DMS114 treated with DMSO at 0.1 percent for 48 hours (cell line): Measurements from ENCODE around the gene CFAP99.
"Not testable (repeated sequence)": the region's sequence is repeated elsewhere in the genome, so short reads cannot be mapped to it uniquely, and the experiment has no call there.

ENCODE experiments used
- DNase-seq: peaks from one replicate; lab custom pipeline; 2025; ENCODE audit not compliant: unreplicated experiment; lab: John Stamatoyannopoulos, UW

CFAP99 gene

DNA sequence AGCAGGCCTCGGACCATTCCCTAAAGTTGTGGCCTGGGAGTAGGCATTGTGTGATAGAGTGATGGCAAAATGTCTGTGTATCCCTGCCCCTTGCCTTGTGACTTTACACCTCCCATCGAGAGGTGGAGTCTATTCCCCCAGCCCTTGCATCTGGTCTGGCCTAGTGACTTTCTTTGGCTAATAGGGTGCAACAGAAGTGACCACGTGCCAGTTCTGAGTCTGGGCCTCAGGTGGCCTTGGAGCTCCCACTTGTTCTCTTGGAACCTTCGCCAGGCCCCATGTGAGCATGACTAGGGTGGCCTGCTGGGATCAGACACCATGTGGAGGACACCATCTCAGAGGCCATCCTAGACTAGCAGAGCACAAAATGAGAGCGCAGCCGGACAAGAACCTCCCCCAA is 46.3 kb downstream of the CFAP99 start:
- no peak for DNase-seq

DNA sequence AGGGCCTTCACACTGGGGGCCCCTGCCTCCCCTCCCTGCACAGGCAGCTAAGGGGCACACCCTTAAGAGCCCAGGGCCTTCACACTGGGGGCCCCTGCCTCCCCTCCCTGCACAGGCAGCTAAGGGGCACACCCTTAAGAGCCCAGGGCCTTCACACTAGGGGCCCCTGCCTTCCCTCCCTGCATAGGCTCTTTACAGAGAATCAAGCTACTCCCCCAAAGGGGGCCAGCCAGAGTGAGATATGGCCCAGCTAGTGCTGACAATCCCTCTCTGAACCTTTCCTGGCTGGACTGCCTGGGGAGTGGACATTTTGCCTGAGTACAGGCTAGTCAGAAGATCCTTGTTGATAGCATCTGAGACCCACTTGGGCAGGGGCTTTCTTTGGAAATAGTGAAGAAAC is 46.8 kb downstream of the CFAP99 start:
- not testable (repeated sequence) for DNase-seq

- peak; percentile 95 for DNase-seq
Observed at GRCh38 chr4:2468456-2469191, 49.9 kb downstream of the CFAP99 start, which contains the start of gene RNF4. Gene RNF4, plus strand, starts transcription at chr4:2469106. Its CDS starts 21,388 bp downstream, at chr4:2490494.

GRCh38 chr4:2469192-2469984 is 50.6 kb downstream of the CFAP99 start:
- DNase-seq: no peak

DNA sequence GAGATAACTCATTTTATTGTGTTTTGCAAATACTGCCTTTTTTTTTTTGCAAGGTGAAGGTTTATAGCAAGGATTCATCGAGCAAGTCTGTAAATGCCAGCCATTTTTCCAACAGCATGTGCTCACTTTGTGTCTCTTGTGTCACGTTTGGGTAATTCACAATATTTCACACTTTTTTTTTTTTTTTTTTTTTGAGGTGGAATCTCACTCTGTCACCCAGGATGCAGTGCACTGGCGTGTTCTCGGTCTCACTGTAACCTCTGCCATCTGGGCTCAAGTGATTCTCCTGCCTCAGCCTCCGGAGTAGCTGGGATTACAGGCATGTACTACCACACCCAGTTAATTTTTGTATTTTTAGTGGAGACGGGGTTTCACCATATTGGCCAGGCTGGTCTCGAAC is 52.0 kb downstream of the CFAP99 start:
- no peak for DNase-seq

DNA sequence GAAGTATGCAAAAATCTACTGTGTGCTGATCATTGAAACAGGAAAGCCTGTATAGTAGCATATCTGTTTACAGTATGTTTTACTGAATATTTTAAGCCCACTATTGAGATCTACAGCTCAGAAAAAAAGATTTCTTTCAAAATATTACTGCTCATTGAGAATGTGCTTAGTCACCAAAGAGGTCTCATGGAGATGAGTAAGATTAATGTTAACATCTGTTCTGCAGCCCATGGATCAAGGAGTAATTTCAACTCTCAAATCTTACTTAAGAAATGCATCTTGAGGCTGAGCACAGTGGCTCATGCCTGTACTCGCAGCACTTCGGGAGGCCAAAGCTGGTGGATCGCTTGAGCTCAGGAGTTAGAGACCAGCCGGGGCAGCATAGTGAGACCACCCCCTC is 53.4 kb downstream of the CFAP99 start:
- DNase-seq: no peak

DNA sequence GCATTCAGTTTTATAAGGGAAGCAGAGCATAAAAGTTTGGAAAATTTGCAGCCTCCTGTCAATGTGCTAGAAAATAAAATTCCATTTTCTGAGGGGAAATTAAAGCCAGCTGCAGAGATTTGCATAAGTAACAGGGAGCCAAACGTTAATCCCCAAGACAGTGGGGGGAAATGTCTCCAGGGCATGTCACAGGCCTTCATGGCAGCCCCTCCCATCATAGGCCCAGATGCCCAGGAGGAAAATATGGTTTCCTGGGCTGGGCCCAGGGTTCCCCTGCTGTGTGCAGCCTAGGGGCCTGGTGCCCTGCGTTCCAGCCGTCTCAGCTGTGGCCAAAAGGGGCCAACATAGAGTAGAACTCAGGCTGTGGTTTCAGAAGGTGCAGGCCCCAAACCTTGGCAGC is 59.5 kb downstream of the CFAP99 start:
- no peak for DNase-seq

DNA sequence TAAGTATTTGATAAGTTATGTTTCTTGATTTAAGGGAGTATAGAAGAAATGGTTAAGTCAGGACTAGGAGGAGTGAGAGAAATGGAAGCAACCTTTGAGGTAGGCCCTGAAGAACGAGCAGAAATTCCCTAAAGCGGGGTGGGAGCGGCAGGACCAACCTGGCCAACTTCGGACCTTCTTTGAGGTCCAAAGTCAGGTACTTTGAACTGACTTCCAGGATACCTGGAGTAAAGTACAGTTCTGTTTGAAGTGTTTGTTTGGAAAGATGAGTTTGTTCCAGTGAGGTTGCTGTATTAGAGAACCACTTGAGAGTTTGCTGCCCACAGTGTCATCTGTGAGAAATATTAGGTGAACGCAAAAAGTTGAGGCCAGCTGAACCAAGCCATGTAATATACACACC is 61.9 kb downstream of the CFAP99 start:
- no peak for DNase-seq

- no peak for DNase-seq
Observed at GRCh38 chr4:2482192-2482591, 63.4 kb downstream of the CFAP99 start.

DNA sequence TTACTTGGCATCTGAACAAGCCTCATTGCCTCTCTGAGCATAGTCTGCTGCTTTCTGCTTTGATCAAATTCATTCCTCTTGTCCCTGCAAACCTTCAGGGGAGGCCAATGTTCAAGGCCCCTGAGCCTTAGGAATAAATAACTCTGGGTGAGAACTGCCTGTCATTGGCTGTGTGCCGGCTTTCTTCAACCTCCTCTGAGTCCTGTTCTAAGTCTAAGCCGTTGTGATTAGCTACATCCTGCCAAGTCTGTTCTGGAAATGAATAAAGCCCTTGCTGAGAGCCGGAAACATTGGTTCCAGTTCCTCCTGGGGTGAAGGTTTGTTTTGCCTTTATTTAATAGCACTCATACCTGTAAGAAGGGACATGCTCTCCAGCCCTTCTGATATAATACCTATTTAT is 63.9 kb downstream of the CFAP99 start:
- no peak for DNase-seq

GRCh38 chr4:2483237-2483636 is 64.5 kb downstream of the CFAP99 start:
- DNase-seq: no peak

- no peak for DNase-seq
Observed at GRCh38 chr4:2484185-2484584, 65.4 kb downstream of the CFAP99 start.

DNA sequence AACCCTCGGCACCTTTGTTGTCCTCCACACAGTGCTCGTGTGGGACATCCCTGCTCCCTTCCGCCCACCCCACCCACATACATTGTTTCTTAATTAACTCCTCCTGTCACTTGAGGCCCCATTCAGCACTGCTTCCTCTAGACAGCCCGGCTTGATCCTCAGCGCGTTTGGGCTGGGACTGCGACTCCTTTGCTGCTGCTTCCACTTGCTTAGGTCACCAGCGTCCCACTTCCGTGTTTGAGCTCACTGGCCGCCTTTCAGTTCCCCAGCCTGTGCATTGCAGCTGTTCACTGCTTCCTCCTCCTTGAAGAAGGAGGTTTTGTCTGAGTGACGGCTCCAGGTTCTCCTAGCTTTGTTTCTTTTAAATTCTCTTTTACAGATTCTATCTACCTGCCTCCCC is 66.2 kb downstream of the CFAP99 start:
- DNase-seq: no peak

DNA sequence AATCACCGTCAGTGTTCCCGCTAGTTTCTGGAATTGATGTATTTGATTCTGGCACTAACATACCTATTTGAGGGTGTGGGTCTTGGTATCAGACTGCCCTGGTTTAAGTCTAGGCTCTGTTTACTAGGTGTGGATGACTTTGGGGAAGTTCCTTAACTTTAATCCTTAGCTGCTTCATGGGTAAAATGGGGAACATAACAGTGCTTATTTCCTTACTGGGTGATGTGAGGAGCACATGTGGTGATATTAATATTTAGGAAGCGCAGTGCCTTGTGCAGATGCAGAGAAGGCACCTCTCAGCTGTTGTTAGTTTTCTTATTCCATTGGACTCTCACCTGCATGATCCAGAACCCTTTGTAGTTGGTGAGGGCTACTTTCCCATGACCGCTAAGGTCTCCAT is 67.2 kb downstream of the CFAP99 start:
- DNase-seq: no peak

DNA sequence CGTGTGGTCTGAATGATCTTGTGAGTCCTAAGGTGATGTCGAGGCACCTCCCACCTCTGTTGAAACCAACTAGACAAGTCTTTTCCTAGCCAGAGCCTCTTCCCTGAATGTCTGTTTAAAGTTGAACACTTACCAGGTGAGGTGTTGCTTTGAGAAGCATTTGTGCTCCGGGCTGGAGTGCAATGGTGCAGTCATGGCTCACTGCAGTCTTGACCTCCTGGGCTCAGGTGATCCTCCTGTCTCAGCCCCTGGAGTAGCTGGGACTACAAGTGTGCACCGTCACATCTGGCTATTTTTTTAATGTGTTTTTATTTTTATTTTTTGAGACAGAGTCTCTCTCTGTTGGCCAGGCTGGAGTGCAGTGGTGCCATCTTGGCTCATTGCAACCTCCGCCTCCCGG is 68.2 kb downstream of the CFAP99 start:
- DNase-seq: no peak

DNA sequence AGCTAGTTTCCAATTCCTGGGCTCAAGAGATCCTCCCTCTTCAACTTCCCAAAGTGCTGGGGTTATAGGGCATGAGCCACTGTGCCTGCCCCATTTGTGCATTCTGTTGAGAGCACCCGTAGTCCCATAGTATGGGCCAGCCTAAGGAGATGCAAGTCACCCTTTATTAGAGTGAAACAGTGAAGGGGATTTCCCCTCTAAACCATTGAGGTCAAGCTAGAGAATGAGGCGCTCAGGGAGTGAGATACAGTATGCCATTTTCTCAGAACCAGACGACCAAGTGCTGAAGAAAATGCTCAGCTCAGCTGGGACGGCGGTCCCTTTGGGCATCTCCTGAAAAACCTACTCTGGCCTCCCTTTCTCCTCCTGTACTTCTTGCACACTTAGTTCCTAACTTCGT is 68.9 kb downstream of the CFAP99 start:
- DNase-seq: no peak

GRCh38 chr4:2489081-2489805 is 70.5 kb downstream of the CFAP99 start:
- no peak for DNase-seq

DNA sequence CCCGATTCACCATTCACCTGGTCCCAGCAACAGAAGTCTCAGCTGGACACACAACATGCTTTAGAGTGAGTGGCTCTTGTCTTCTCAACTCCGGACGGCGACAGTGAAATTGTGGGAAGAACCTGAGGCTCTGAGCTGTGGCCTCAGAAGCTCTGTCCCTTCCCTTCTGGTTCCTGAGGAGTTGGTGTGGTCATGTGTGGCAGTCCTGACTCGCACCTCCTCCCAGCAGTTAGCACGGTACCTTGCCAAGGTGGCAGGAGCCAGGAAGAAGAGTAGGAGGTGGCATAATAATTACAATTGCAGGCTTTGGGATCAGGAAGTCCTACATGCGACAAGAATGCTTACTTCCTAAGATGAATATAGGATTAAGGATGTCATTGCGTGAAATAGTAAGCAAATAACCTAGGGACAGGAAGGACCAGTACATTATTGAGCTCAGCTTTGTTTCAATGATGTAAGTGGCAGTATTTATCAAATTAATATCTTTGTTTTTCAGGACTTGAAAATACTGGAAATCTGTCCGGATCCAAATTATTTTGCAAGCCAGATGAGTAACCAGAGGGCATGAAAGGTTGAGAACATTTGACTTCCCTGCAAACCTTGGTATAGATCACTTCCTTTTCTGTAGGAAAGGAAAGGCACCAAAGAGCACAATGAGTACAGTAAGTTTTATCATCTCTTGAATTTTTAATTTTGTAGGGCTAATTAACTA is 71.2 kb downstream of the CFAP99 start:
- no peak for DNase-seq

DNA sequence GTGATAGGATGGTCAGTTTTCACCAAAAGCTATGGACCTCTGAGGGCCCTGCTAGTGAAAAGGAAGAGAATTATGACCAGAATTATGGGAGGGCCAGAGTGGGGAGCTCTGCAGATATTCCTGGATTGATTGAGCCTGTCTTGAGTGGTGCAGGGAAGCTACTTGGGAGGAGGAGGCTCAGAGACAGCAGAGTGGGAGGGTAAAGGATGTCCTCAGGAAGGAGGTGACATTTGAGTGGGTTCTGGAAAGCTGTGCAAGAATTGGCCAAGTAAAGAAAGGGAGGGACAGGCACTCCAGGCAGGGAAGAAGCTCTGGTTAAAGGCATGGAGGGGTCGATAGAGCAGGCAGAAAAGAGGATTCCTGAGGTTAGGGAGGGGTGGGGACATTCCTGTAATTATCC is 74.2 kb downstream of the CFAP99 start:
- DNase-seq: no peak

DNA sequence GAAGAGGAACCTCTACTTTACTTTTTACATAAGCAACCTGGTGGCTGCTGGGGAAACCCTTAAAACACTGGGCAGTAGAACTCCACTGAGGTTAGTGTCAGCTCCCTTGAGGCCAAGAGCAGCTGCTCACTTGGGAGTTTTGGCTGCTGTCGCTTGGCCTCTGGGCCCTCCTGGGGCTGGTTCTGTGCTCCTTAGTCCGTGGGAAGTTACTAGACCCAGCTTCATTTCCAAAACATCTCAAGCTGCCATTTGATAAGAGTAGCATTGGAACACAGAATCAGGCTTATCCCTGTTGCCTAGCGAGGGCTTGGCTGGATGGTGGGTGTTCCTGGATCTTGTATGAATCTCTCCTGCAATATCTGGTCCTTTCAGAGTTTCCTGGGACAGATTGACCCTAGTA is 76.2 kb downstream of the CFAP99 start:
- no peak for DNase-seq

DNA sequence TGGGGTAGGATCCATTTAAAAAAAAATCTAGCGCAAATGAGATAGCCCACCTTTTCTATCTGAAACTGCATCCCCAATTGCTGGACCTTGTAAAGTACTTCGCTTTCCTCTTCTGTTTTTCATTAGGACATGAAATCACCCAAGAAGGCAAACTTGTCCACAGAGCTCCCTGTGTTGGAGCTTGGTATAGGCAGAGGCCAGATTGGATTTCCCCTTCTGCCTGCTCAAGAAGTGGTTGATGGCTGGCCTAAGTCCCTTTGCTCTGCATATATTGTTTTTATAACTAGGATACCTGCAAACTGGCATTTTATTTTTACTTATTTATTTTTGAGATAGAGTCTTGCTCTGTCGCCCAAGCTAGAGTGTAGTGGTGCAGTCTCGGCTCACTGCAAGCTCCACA is 78.6 kb downstream of the CFAP99 start:
- no peak for DNase-seq
